GM19395 (cell line): Measurements from ENCODE around the gene DOK4.

Experiments
- ATAC-seq: cut with Tn5 transposase; IDR thresholded peaks from one replicate; pipeline ENCODE4 v1.9.1; 2021; ENCODE audit warnings: mild to moderate bottlenecking, moderate library complexity; ENCODE audit not compliant: unreplicated experiment

DOK4 gene

GRCh38 chr16:57519796-57520360 lies 33.6 kb upstream of the DOK4 start:
- ATAC-seq, result peak; percentile 72

GRCh38 chr16:57518922-57519321 lies 32.6 kb upstream of the DOK4 start:
- ATAC-seq, result no peak

GRCh38 chr16:57518520-57518919 lies 32.2 kb upstream of the DOK4 start:
- ATAC-seq, result no peak

- no peak for ATAC-seq
Observed at GRCh38 chr16:57517397-57518367, 31.4 kb upstream of the DOK4 start.

- ATAC-seq, result no peak
Observed at GRCh38 chr16:57516773-57517172, 30.5 kb upstream of the DOK4 start.

- no peak for ATAC-seq
Observed at GRCh38 chr16:57516176-57516725, 30.0 kb upstream of the DOK4 start.

GRCh38 chr16:57514791-57515600 lies 28.7 kb upstream of the DOK4 start:
- ATAC-seq, result no peak

GRCh38 chr16:57514371-57514770 lies 28.1 kb upstream of the DOK4 start:
- no peak for ATAC-seq

- ATAC-seq, result no peak
Observed at GRCh38 chr16:57513371-57514102, 27.2 kb upstream of the DOK4 start.

GRCh38 chr16:57512296-57513001 lies 26.2 kb upstream of the DOK4 start:
- no peak for ATAC-seq

GRCh38 chr16:57510016-57510871 lies 24.0 kb upstream of the DOK4 start:
- no peak for ATAC-seq

GRCh38 chr16:57509231-57509923 lies 23.1 kb upstream of the DOK4 start:
- ATAC-seq, result no peak

- no peak for ATAC-seq
Observed at GRCh38 chr16:57508035-57508425, 21.7 kb upstream of the DOK4 start.

- ATAC-seq, result no peak
Observed at GRCh38 chr16:57507136-57508034, 21.1 kb upstream of the DOK4 start.

- ATAC-seq, result no peak
Observed at GRCh38 chr16:57505169-57505568, 18.9 kb upstream of the DOK4 start.

- ATAC-seq, result no peak
Observed at GRCh38 chr16:57504491-57504890, 18.2 kb upstream of the DOK4 start.

GRCh38 chr16:57504001-57504400 lies 17.7 kb upstream of the DOK4 start:
- no peak for ATAC-seq
